ENCODE measurements around the gene SLCO2B1.

SLCO2B1 gene

GRCh38 chr11:75238595-75239440 lies 87.9 kb downstream of the SLCO2B1 start:
- H3K4me3 ChIP-seq (ENCODE audit: low read length) = no peak overlapping the region
- H3K9me3 ChIP-seq (ENCODE audit: control insufficient read depth, low read length) = no peaks in the 10 kb centered on the region
- no peaks in the 10 kb centered on the region for H3K4me1 ChIP-seq (ENCODE audit: control insufficient read depth, insufficient read depth, low read length)
- no peaks in the 10 kb centered on the region for H3K36me3 ChIP-seq (ENCODE audit: control insufficient read depth, insufficient read depth, low read length, severe bottlenecking)
- DNase-seq (ENCODE audit: low read depth) = no peak
- H3K27me3 ChIP-seq (replicated peaks; ENCODE audit: control insufficient read depth, insufficient read depth, low read length) = peaks cover 36% of the 10 kb centered on the region
- H3K9ac ChIP-seq (ENCODE audit: low read length) = no peak overlapping the region

- H3K4me1 ChIP-seq (ENCODE audit: control insufficient read depth, insufficient read depth, low read length) = no peaks in the 10 kb centered on the region
- DNase-seq (ENCODE audit: low read depth) = no peak
- no peaks in the 10 kb centered on the region for H3K9me3 ChIP-seq (ENCODE audit: control insufficient read depth, low read length)
- peaks cover 44% of the 10 kb centered on the region for H3K27me3 ChIP-seq (replicated peaks; ENCODE audit: control insufficient read depth, insufficient read depth, low read length)
- H3K4me3 ChIP-seq (ENCODE audit: low read length) = no peak overlapping the region
- no peak overlapping the region for H3K9ac ChIP-seq (ENCODE audit: low read length)
- H3K36me3 ChIP-seq (ENCODE audit: control insufficient read depth, insufficient read depth, low read length, severe bottlenecking) = no peaks in the 10 kb centered on the region
Observed at GRCh38 chr11:75239531-75240290, 88.8 kb downstream of the SLCO2B1 start.

- H3K4me1 ChIP-seq (ENCODE audit: control insufficient read depth, insufficient read depth, low read length) = no peaks in the 10 kb centered on the region
- DNase-seq (ENCODE audit: low read depth) = peak; percentile 23
Observed at GRCh38 chr11:75240311-75241035, 89.6 kb downstream of the SLCO2B1 start, which contains the start of gene TPBGL. Gene TPBGL (plus strand): TSS chr11:75240774. CDS start chr11:75241050, 276 bp downstream.

GRCh38 chr11:75241036-75241905 lies 90.4 kb downstream of the SLCO2B1 start:
- H3K27me3 ChIP-seq (replicated peaks; ENCODE audit: control insufficient read depth, insufficient read depth, low read length) = peaks cover 54% of the 10 kb centered on the region
- DNase-seq (ENCODE audit: low read depth) = peak; percentile 94
- no peaks in the 10 kb centered on the region for H3K36me3 ChIP-seq (ENCODE audit: control insufficient read depth, insufficient read depth, low read length, severe bottlenecking)
- peak overlapping the region; percentile 39 for H3K9ac ChIP-seq (ENCODE audit: low read length)
- H3K9me3 ChIP-seq (ENCODE audit: control insufficient read depth, low read length) = no peaks in the 10 kb centered on the region
- peak overlapping the region; percentile 78 for H3K4me3 ChIP-seq (ENCODE audit: low read length)
- no peaks in the 10 kb centered on the region for H3K4me1 ChIP-seq (ENCODE audit: control insufficient read depth, insufficient read depth, low read length)

More at GRCh38 chr11:75240311-75241035, 89.6 kb downstream of the SLCO2B1 start, which contains the start of gene TPBGL:
- Histone ChIP-seq H3K36me3 (ENCODE audit: control insufficient read depth, insufficient read depth, low read length, severe bottlenecking) (no peaks in the 10 kb centered on the region), H3K27me3 (replicated peaks; ENCODE audit: control insufficient read depth, insufficient read depth, low read length) (peaks cover 52% of the 10 kb centered on the region), H3K4me3 (ENCODE audit: low read length) (peak within 1 kb of the TSS; percentile 78), H3K9ac (ENCODE audit: low read length) (peak within 1 kb of the TSS; percentile 39), H3K9me3 (ENCODE audit: control insufficient read depth, low read length) (no peaks in the 10 kb centered on the region)

- DNase-seq (ENCODE audit: low read depth) = no peak
- peaks cover 61% of the 10 kb centered on the region for H3K27me3 ChIP-seq (replicated peaks; ENCODE audit: control insufficient read depth, insufficient read depth, low read length)
Observed at GRCh38 chr11:75241906-75242644, 91.2 kb downstream of the SLCO2B1 start.

GRCh38 chr11:75242722-75243600 lies 92.1 kb downstream of the SLCO2B1 start:
- no peak for DNase-seq (ENCODE audit: low read depth)
- Histone ChIP-seq H3K9ac (ENCODE audit: low read length) (no peak overlapping the region), H3K4me3 (ENCODE audit: low read length) (no peak overlapping the region), H3K36me3 (ENCODE audit: control insufficient read depth, insufficient read depth, low read length, severe bottlenecking) (no peaks in the 10 kb centered on the region), H3K4me1 (ENCODE audit: control insufficient read depth, insufficient read depth, low read length) (no peaks in the 10 kb centered on the region), H3K9me3 (ENCODE audit: control insufficient read depth, low read length) (no peaks in the 10 kb centered on the region), H3K27me3 (replicated peaks; ENCODE audit: control insufficient read depth, insufficient read depth, low read length) (peaks cover 64% of the 10 kb centered on the region)

More at GRCh38 chr11:75241906-75242644, 91.2 kb downstream of the SLCO2B1 start:
- H3K9me3 ChIP-seq (ENCODE audit: control insufficient read depth, low read length) = no peaks in the 10 kb centered on the region
- peak overlapping the region; percentile 39 for H3K9ac ChIP-seq (ENCODE audit: low read length)
- H3K4me3 ChIP-seq (ENCODE audit: low read length) = peak overlapping the region; percentile 78
- no peaks in the 10 kb centered on the region for H3K4me1 ChIP-seq (ENCODE audit: control insufficient read depth, insufficient read depth, low read length)
- no peaks in the 10 kb centered on the region for H3K36me3 ChIP-seq (ENCODE audit: control insufficient read depth, insufficient read depth, low read length, severe bottlenecking)

- DNase-seq (ENCODE audit: low read depth) = no peak
Observed at GRCh38 chr11:75244052-75244814, 93.3 kb downstream of the SLCO2B1 start.

GRCh38 chr11:75245356-75246005 lies 94.6 kb downstream of the SLCO2B1 start:
- Histone ChIP-seq H3K9me3 (ENCODE audit: control insufficient read depth, low read length) (no peaks in the 10 kb centered on the region), H3K4me1 (ENCODE audit: control insufficient read depth, insufficient read depth, low read length) (peaks cover 3% of the 10 kb centered on the region), H3K4me3 (ENCODE audit: low read length) (no peak overlapping the region), H3K36me3 (ENCODE audit: control insufficient read depth, insufficient read depth, low read length, severe bottlenecking) (no peaks in the 10 kb centered on the region), H3K9ac (ENCODE audit: low read length) (no peak overlapping the region), H3K27me3 (replicated peaks; ENCODE audit: control insufficient read depth, insufficient read depth, low read length) (peaks cover 60% of the 10 kb centered on the region)
- no peak for DNase-seq (ENCODE audit: low read depth)

More at GRCh38 chr11:75244052-75244814, 93.3 kb downstream of the SLCO2B1 start:
- Histone ChIP-seq H3K9me3 (ENCODE audit: control insufficient read depth, low read length) (no peaks in the 10 kb centered on the region), H3K27me3 (replicated peaks; ENCODE audit: control insufficient read depth, insufficient read depth, low read length) (peaks cover 55% of the 10 kb centered on the region), H3K4me1 (ENCODE audit: control insufficient read depth, insufficient read depth, low read length) (peaks cover 3% of the 10 kb centered on the region), H3K9ac (ENCODE audit: low read length) (no peak overlapping the region), H3K36me3 (ENCODE audit: control insufficient read depth, insufficient read depth, low read length, severe bottlenecking) (no peaks in the 10 kb centered on the region), H3K4me3 (ENCODE audit: low read length) (no peak overlapping the region)
